ENCODE measurements around the gene ANTXR1. TPM values are rescaled to one million over a fixed set of nuclear protein-coding genes. Genes with fewer than 3 reads are reported as not detected.

ANTXR1 gene
- total RNA-seq, 1 donor from 2014 or later, result 26.5 TPM

DNA sequence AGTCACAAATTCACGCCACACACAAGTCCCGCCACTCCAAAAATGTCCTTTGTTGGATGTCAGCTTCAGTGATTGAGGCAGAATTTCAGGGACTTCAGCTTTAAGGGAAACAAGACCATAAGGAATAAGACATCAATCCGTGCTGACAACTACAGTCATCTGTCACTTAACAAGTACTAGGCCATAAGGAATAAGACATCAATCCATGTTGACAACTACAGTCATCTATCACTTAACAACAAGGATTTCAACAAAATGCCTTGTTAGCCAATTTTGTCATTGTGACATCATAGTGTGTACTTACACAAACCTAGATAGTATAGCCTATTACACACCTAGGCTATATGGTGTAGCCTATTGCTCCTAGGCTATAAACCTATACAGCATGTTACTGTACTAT lies 58.0 kb downstream of the ANTXR1 start:
- DNase-seq (ENCODE audit: low read depth), result no peak

DNA sequence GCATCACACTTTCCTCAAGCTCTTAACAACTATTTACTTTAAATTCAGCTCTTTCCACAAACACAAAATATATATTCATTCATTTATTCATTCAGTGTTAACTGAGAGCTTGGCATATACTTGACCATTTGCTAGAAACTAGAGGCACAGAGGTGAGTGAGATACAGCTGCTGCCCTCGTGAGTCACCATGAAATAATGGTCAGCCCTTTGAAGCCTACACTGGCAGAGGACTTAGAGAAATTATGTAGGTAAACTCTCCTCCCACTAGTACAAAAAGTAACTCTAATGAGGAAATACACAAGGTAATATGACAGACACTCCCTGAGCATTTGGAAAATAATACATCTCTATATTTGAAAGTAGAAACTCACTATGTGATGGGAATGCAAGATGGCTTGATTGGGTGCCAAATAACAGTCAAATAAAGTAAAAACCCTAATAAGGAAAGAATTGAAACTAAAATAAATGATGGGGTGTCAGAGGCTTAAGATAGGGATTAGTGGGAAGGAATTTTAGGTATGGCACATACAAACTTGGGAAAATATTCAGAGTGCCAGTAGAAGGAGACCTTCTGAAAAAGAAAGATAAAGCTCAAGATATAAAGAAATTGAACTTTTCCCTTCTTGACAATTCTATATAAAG lies 61.1 kb downstream of the ANTXR1 start:
- peak; percentile 68 for DNase-seq (ENCODE audit: low read depth)

DNA sequence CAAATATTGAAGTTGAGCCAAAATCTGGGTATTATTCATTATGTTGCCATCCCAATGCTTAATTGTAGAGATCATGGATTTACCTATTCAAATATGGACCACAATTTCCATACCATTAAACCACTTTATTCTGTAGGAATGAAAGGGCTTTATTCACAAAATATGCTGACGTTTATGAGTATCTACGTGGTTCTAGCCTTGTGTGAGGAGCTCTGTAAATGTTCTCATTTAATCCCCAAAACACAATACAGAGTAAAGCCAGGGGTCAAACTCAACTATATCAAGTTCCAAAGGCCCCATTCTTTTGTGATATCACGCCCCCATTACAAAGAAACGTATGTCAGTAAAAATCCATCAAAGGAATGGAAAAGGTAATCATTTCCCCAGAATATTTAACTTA lies 61.9 kb downstream of the ANTXR1 start:
- DNase-seq (ENCODE audit: low read depth), result no peak

DNA sequence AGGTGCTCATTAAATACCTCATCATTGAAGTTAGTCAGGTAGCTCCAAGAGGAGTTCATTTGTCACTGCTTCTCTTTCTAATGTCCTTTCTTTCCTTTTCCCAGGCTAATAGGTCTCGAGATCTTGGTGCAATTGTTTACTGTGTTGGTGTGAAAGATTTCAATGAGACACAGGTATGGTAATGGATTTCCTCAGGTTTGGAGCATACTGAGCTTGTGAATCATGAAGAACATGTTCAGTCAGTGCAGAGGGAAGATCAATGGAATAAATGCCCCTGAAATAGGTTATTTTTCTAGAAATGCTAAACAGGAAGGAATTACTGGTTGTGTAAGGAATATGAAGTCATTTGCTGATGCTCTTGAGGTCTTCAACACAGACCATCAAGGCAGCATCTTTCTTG lies 62.5 kb downstream of the ANTXR1 start:
- DNase-seq (ENCODE audit: low read depth), result no peak

DNA sequence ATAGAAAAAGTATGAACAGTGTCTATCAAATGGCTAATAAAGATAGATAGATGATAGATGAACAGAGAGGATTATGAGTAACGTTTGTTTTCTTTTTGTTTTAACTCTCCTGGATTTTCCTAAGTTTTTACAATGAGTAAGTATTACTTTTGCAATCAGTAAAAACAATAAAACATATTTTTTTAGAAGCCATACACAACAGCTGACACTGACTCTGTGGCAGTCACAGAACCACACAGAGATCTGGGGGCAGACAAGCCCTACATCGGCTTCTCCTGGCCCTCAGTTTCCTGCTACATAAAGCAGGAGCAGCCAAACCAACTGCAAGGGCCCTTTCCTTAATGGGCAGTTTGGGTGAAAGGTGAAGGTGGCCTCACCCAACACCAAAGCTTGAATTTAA lies 63.6 kb downstream of the ANTXR1 start:
- no peak for DNase-seq (ENCODE audit: low read depth)

DNA sequence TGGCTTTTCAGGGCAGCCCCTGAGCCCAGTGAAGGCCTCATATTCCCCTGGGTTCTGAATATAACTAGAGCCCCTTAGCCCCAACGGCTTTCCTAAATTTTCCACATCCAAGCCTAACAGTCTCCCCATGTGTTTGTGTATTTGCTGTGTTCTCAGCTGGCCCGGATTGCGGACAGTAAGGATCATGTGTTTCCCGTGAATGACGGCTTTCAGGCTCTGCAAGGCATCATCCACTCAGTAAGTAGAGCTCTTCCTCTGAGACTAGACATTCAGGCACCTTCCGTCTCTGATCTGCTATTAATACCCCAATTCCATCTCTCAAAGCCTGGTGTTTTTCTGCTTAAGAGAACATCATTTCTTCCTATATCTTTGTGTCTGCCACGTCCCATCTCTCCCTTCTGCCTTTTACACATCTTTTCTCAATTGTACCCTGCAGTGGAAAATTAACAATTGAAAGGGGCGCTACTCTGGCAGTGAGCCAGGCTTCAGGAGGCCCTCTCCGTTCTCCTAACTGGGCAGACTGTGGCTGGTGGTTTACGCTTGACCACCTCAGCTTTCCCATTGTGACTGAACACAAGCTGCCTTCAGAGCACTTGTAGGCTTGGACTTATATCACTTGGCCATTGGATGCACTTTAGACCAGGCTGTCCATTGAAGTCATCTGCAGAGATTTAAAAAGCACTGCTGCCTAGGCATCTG lies 64.4 kb downstream of the ANTXR1 start:
- peak; percentile 71 for DNase-seq (ENCODE audit: low read depth)

DNA sequence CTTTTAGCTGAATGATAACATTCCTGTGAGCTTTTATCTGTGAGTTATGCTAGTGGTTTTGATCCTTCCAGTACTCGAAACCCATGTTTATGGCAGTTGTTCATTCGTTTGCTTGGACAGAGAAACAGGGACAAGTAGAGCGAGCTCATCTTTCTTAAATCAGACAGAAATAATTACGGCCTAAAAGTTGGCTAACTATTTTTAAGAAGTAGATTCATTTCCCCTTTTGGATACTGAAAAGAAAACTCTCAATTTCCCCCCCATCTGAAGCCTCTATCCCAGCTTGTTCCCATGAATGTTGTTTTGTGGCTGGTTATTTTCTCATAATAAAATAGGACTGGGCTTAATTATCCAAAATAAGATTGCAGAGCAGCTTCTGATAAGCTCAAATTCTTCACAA lies 67.1 kb downstream of the ANTXR1 start:
- DNase-seq (ENCODE audit: low read depth), result no peak

DNA sequence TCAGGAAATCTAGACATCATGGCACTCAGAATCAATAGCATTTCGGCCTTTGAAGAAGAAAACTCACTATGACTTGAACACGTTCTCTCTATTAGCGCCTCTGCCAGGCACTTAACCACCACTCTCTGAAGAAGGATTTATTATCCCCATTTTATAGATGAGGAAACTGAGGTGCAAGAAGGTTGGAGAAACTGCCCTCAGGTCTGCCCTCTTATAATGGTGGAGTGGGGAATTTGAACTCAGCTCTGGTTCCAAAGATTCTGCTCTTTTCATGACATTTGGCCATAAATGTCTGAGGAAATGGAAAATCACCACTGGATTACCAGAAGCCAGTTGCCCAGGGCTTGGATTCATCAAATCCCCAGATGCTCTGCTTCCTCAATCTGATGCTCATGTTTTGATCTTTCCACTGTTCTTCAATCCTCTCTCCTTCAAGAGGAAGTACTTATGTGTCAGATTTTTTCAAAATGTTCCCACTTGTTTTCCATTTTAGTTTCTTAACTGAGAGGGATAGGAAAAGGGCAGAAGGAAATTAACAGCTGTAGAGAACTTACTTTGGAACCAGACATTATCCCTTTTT lies 68.1 kb downstream of the ANTXR1 start:
- no peak for DNase-seq (ENCODE audit: low read depth)

DNA sequence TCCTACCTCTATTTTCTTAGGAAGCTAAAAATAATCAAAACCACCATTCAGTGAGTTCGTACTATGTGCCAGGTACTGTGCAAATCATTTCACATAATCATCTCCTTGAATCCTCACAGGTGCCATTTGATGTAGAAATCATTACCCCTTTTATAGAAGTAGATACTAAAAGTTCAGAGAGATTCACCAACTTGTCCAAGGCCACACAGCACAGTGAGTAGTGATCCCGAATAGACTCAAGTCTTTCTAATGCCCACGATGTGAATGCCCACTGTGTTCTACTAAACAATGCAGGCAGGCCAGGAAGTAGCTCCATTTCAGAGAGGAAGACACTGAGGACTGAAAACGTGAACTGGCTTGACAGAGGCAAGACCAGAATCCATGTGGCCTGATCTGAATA lies 68.8 kb downstream of the ANTXR1 start:
- no peak for DNase-seq (ENCODE audit: low read depth)

DNA sequence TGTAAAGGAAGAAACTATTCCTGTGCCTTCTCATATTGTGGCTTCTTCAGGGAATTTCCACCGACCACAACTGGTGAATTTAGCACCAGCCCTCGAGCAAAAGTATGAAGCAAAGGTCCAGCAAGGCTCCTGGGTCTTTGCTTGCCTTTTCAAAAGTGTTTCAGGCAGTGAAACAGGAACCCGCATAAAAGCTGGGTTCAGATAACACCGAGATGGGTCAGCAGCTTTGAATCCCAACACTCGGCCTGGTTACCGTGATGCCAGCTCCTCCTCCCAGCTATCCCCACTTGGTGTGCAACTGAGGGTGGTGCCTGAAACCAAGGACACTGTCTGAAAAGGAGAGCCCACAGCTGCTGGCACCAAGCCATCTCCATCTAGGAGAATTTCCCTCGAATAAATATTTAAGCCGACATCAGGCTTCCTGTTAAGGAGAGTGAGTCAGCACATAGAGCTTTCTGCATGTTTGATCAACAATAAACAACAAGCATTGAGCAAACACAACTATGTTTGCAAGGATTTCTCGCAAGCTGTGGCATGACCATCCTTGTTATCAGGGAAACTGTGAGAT lies 69.5 kb downstream of the ANTXR1 start:
- peak; percentile 98 for DNase-seq (ENCODE audit: low read depth)

DNA sequence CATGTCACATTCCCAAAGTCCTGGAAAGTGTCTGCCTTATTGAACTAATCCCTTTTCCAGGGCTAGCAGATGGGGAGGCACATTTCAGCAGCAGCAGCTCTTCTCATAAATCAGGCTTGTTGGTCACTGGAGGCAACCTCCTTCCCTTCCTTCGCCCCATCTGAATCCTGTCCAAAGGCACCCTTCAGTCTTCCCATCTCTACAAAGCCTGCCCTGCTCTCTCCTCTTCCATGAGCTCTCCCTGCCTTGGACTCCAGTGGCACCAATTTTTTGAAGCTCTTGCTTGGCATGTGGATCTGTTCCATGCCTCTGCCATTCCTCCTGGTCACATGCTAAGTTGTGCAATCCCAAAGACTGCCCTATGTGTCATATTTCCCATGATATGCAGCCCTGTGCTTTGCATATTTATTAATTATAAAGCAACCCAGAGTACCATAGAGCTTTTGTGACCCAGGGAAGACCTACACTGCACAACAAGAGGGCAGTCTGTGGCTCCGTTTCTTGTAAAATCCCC lies 70.3 kb downstream of the ANTXR1 start:
- DNase-seq (ENCODE audit: low read depth), result peak; percentile 54

DNA sequence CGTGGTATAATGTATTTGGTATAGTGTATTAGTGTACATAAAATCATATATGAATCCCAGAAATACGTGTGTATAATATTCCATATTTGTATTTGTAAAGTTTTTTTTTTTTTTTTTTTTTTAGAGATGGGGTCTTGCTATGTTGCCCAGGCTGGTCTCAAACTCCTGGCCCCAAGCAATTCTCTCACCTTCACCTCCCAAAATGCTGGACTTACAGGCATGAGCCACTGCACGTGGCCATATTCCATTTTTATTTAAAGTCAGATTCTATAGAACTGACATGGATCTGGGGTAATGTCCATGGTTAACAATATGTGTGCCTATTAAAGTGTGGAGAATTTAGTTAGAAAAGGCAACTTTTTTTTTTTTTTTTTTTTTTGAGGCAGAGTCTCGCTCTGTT lies 71.5 kb downstream of the ANTXR1 start:
- DNase-seq (ENCODE audit: low read depth), result no peak

DNA sequence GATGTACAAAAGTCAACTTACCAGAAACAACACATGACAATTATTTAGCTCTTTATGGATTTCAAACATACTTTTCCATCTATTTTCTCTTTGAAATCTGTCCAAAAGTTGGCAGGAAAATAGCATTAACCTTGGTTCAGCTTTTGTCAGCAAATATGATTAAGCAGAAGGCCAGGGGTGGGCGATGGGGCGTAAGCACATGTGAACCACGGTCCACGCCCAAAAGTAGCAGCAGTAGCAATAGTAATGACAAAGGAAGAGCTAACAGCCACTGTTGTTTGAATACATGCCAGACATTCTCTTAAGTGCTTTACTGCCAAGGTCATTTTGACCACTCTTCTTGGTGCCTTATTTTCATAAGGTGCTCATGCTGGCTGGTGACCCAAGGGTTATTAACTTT lies 73.5 kb downstream of the ANTXR1 start:
- DNase-seq (ENCODE audit: low read depth), result peak; percentile 42

DNA sequence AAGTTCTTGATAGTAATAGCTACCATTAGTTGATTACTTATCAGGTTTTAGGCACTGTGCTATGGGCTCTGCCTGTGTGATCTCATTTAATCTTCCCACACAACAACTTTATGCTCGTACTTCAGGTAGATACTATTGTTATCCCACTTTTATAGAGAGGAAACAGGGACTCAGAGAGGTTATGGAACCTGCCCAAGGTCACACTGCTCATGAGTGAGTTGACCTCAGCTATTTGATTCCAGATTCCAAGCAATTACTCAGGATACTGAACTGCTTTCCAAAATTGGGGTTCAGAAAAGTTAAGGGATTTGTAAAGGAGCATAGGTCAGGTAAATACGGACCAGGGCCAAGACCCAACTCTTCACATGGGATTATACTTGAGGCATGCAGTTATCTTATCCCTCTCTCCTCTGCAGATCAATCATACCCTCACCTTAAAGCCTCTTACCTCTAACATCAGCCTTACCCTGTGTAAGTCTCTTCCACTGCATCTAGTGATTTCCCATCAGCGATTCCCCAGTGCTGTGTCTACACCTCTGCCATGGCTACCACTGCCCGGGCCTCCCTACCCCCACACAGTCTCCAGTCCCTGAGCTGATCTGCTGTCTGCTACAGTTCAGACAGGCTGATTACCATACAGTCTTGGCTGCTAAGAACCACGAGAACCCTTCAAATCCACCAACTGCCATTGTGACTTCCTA lies 74.4 kb downstream of the ANTXR1 start:
- DNase-seq (ENCODE audit: low read depth), result no peak

DNA sequence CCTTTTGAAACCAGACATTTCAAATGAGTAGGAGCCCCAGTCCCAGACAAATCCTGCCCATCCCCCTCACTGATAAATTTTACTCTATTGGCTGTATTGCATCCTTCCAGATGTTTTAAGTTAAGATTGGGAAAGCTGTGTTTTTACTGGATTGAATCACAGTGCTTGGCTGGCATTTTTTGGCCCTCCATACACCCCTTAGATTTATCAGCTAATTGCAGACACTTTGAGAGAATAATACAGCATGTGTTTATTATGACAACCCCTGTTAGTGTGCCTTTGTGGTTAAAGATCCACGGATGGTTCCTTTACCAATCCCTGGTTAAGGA lies 74.9 kb downstream of the ANTXR1 start:
- no peak for DNase-seq (ENCODE audit: low read depth)

DNA sequence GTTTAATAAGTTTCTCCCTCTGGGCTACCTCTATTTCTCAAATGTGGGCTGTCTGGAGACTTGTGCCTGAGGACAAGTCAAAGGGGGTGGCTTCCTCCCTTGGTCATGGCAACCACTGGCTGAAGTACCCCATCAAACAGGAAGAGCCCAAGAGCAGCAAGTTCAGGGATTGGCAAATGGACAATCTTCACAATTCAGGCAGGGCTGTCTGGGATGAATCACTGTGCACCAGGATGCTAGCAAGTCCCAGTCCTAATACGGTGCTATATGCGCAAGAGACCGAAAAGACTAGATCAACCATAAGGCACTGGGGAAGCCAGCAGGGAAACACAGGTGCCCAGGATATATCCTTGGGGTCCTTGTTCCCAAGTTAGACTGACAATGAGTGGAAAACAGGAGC lies 75.5 kb downstream of the ANTXR1 start:
- DNase-seq (ENCODE audit: low read depth), result no peak

DNA sequence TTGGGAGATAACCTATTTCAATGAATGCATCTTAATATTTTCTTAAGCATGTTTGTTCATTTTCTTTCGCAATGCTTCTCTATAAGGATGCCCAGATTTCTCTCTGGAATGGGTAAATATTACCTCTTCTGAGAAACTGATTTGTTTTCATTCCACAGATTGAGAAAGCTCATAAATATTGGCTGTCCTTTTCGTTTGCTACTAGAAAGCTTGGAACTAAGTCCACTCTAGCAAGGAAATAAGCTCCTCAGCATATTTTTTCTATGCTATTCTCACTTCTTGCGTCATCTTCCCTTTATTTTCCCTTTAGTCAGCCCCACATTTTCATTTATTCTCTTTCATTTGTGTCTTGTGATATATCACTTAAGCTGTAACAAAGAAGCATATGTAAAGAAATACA lies 76.3 kb downstream of the ANTXR1 start:
- DNase-seq (ENCODE audit: low read depth), result peak; percentile 39

DNA sequence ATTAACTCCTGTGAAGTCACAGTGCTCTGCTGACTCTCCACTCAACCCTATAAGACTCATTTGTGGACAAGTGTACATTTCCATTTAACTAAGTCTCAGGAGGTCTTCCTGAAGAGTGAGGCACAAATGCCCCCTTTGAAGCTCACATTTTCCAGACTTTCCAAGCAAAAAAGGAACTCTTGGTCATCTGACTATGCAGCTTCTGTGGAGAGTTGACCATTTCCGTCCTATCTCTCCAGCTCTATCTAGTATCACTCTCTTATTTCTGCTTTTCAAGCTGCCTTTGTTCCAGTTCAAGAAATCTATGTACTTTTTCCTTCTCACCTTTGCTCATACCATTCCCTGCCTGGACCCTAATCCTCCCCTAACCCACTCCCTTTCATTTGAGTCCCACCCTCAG lies 77.0 kb downstream of the ANTXR1 start:
- no peak for DNase-seq (ENCODE audit: low read depth)

DNA sequence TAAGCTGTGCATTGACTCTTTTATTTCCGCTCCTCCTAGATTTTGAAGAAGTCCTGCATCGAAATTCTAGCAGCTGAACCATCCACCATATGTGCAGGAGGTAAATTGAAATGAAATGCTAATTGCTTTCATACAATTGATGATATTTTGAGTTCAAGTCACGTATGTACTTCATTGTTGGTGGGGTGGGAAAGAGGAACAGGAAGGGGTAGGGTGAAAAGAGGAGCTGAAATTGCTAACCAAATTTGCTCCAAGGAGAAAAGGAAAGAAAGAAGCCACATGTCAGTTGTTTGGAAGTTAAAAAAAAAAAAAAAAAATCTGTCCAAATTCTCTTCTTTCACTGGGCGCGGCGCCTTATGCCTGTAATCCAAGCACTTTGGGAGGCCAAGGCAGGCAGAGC lies 77.8 kb downstream of the ANTXR1 start:
- no peak for DNase-seq (ENCODE audit: low read depth)

DNA sequence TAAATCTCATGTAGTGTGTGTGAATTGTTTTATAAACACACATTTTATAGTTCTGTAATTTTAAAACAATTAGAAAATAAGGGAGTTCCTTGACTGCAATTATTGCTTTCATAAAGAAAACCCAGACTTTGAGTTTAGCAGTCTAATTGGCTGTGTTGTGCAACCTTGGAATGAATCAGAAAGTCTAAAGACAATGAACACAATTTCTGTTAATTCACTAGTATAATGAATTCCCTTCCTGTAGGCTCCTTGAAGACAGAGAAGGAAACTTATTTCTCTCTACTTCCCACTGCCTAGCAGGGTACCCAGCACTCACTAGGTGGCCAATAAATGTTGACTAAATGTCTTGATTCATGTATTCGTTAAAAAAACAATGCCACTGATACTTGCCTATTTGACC lies 79.9 kb downstream of the ANTXR1 start:
- DNase-seq (ENCODE audit: low read depth), result peak; percentile 75

DNA sequence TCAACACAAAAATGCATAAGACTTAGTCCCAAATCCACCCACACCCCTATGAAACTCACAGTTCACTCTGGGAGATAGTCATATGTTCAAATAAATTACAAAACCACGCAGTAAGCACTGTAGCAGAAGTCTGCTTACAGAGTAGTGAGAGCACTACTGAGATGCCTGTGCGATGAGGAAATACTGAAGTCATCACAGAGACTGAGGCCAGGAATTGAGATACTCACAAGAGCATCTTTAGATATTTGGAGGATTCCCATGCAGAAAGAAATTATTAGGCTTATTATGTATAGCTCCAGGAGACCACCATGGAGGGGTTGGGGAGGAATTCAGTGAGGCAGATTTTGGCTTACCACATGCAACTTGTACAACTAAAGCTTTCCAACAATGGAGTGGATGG lies 82.3 kb downstream of the ANTXR1 start:
- DNase-seq (ENCODE audit: low read depth), result no peak

DNA sequence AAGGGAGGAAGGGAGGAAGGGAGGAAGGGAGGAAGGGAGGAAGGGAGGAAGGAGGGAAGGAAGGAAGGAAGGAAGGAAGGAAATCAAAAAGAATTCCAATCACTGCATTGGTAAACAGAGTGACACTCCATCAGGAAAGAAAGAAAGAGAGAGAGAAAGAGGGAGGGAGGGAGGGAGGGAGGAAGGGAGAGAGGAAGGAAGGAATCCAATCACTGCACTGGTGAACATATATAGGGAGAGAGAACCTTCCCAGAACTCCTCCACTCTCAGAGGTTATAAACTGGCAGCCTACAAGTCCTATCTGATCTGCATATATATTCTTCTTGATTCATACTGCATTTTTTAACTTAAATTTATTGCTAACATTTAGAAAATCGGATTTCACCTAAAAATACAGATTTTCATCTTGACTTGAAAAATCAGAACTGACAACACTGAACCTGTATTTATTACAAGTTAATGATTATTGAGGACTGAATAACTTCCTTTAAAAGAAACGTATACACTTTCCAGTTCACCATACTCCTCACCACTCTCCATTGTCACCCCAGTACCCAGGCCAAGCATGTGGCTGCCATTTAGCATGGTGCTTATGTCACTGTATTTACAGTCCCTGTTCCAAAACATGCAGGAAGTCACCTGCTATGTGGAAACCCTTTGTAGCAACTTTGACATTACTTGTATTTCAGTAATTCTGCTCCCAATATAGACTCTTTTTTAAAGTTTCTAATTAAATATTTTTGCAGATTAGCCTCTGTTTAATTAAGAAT lies 83.5 kb downstream of the ANTXR1 start:
- no peak for DNase-seq (ENCODE audit: low read depth)

All from renal cortical epithelial cell (primary cell).